Measurements from ENCODE around the gene GRM1.

The GRM1 gene

GRCh38 chr6:146357578-146358430 is 328.9 kb downstream of the GRM1 start:
- H3K36me3 ChIP-seq (ENCODE audit: low read depth): no peaks in the 10 kb centered on the region
- peak overlapping the region; percentile 79 for H3K27ac ChIP-seq (ENCODE audit: poor library complexity, severe bottlenecking)
- H3K4me3 ChIP-seq (ENCODE audit: severe bottlenecking): no peak overlapping the region
- no peaks in the 10 kb centered on the region for H3K9me3 ChIP-seq (ENCODE audit: severe bottlenecking)
- no peaks in the 10 kb centered on the region for H3K27me3 ChIP-seq (ENCODE audit: insufficient read depth, poor library complexity, severe bottlenecking)
- H3K4me1 ChIP-seq (ENCODE audit: insufficient read depth, poor library complexity, severe bottlenecking): peaks cover 25% of the 10 kb centered on the region
- peak; percentile 88 for ATAC-seq (ENCODE audit: low read depth)
- peak; percentile 54 for DNase-seq (ENCODE audit: low spot score)
- TF ChIP-seq CTCF (IDR thresholded peaks at IDR 0.05; ENCODE audit: poor library complexity, severe bottlenecking): no peak

GRCh38 chr6:146358431-146359046 is 329.7 kb downstream of the GRM1 start:
- Histone ChIP-seq H3K4me3 (ENCODE audit: severe bottlenecking) (no peak overlapping the region), H3K9me3 (ENCODE audit: severe bottlenecking) (no peaks in the 10 kb centered on the region), H3K27me3 (ENCODE audit: insufficient read depth, poor library complexity, severe bottlenecking) (no peaks in the 10 kb centered on the region), H3K27ac (ENCODE audit: poor library complexity, severe bottlenecking) (peak overlapping the region; percentile 79), H3K36me3 (ENCODE audit: low read depth) (no peaks in the 10 kb centered on the region), H3K4me1 (ENCODE audit: insufficient read depth, poor library complexity, severe bottlenecking) (peaks cover 25% of the 10 kb centered on the region)
- 0 out of 3 replicates have a peak, but pooled peaks have one; percentile 2 for ATAC-seq (ENCODE audit: low read depth)
- TF ChIP-seq CTCF (IDR thresholded peaks at IDR 0.05; ENCODE audit: poor library complexity, severe bottlenecking): no peak
- no peak for DNase-seq (ENCODE audit: low spot score)

- Histone ChIP-seq H3K27ac (ENCODE audit: poor library complexity, severe bottlenecking) (peak overlapping the region; percentile 79), H3K27me3 (ENCODE audit: insufficient read depth, poor library complexity, severe bottlenecking) (no peaks in the 10 kb centered on the region), H3K4me3 (ENCODE audit: severe bottlenecking) (no peak overlapping the region), H3K9me3 (ENCODE audit: severe bottlenecking) (no peaks in the 10 kb centered on the region), H3K4me1 (ENCODE audit: insufficient read depth, poor library complexity, severe bottlenecking) (peaks cover 25% of the 10 kb centered on the region), H3K36me3 (ENCODE audit: low read depth) (no peaks in the 10 kb centered on the region)
- DNase-seq (ENCODE audit: low spot score): no peak
- ATAC-seq (ENCODE audit: low read depth): no peak
- no peak for TF ChIP-seq CTCF (IDR thresholded peaks at IDR 0.05; ENCODE audit: poor library complexity, severe bottlenecking)
Observed at GRCh38 chr6:146359131-146359530, 330.3 kb downstream of the GRM1 start.

GRCh38 chr6:146361128-146361924 is 332.5 kb downstream of the GRM1 start:
- no peaks in the 10 kb centered on the region for H3K36me3 ChIP-seq (ENCODE audit: low read depth)
- H3K27ac ChIP-seq (ENCODE audit: poor library complexity, severe bottlenecking): no peak overlapping the region
- H3K27me3 ChIP-seq (ENCODE audit: insufficient read depth, poor library complexity, severe bottlenecking): no peaks in the 10 kb centered on the region
- no peak overlapping the region for H3K4me3 ChIP-seq (ENCODE audit: severe bottlenecking)
- TF ChIP-seq CTCF (IDR thresholded peaks at IDR 0.05; ENCODE audit: poor library complexity, severe bottlenecking): no peak
- ATAC-seq (ENCODE audit: low read depth) (no peak), DNase-seq (ENCODE audit: low spot score) (no peak)
- H3K4me1 ChIP-seq (ENCODE audit: insufficient read depth, poor library complexity, severe bottlenecking): peaks cover 31% of the 10 kb centered on the region
- no peaks in the 10 kb centered on the region for H3K9me3 ChIP-seq (ENCODE audit: severe bottlenecking)

Data from RWPE2 (cell line).